HG03066 (cell line): Measurements from ENCODE around the gene SMIM34.
"Not testable (repeated sequence)": the region's sequence is repeated elsewhere in the genome, so short reads cannot be mapped to it uniquely, and the experiment has no call there.

Source experiments
- ATAC-seq: cut with Tn5 transposase; IDR thresholded peaks from one replicate; pipeline ENCODE4 v1.9.1; 2021; ENCODE audit warnings: low read depth; ENCODE audit not compliant: unreplicated experiment

SMIM34 gene, protein sequence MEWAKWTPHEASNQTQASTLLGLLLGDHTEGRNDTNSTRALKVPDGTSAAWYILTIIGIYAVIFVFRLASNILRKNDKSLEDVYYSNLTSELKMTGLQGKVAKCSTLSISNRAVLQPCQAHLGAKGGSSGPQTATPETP

DNA sequence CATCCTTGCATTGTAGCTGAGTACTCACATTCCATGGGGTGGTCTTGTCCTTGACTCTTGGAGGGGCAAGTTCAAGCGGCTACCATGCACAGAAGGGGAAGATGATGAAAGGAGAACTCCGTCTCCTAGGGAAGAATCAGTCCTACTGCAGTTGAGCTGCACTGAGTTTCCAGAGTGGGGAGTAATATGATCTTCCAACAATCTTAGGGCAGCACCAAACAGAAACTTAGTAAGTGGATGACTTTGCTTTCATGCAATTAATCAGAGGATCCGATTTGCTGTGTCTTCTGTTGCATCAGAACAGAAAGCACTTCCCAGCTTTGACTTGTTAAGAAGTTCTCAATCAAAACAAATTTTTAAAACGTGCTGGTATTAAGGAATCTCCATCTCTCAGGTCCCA, at the start of gene SMIM34:
TSS of gene SMIM34 (minus strand) at position 147 of the 400 bp plus-strand sequence. CDS start at position 35, 112 bp downstream.
- ATAC-seq, result not testable (repeated sequence)

DNA sequence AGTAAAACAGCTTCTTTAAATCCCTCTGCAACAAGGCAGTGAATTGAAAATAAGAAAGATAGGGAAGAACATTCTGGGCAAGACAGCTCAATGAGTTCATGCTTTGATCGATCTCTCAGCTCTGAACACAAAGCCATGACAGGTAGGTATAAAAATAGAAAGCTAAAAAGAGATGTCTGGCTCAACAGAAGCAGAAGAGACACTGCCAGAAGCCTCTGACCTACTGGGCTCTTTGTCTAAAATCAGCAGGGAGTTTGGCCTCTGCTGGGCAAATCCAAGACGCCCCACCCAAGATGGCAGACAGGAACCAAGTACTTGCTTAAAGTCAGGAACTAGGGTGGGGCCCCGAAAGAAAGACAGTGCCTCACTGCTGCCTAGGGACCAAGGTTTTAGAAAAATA, 43.6 kb upstream of the SMIM34 start:
- not testable (repeated sequence) for ATAC-seq

DNA sequence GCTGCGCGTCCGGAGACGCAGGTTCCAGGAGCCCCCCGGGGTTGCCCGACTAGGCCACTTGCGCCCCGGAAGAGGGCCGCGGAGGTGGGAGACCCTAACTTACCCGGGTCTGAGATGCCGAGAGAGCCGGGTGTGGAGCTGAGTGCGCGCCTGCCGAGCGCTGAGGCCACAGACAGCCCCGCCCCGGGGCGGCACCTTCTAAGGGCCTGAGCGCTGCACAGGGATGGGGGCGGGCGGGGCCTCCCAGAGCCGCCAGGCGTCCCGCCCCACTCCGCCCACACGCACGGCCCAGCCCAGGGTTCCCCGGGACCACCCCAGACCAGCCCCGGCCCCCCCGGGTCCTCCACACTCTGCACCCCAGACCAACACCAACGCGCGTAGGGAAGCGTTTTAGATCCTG, 35.7 kb upstream of the SMIM34 start:
- ATAC-seq, result not testable (repeated sequence)

DNA sequence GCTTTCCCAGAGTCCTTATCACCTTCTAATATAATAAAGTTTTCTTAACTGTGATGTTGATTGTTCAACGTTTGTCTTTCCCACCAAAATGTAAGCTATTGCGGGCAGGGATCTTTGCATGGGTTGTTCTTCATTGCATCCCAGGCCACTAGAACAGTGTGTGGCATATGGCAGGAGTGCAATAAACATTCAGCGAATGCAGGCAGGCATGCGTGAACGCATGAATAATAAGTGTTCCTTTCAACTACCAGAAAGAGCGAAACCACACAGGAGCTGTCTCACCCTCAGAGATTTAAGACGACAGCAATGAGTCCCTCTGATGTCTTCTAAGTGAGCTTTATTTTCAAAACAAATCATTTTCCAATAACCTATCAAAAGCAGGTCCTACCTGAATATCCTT, 34.5 kb upstream of the SMIM34 start:
- not testable (repeated sequence) for ATAC-seq

DNA sequence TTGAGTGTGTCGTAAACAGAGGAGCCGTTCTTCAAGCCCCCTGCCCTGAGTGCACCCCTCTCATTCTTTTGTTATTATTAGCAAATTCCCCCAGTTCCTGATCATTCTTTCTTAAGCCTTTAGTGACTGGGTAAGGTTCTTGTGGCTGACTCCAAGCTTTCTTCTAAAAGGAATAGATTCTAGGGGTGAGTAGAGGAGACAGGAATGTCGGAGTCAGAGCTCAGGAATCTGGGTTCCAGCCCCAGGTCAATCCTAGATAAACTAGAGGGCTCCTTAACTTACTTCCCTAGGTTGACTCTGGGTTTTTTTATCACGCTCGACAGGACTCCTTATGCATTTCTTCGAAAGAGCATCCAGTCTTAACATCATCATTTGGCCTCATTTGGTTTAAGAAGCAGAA, 32.4 kb upstream of the SMIM34 start:
- not testable (repeated sequence) for ATAC-seq

DNA sequence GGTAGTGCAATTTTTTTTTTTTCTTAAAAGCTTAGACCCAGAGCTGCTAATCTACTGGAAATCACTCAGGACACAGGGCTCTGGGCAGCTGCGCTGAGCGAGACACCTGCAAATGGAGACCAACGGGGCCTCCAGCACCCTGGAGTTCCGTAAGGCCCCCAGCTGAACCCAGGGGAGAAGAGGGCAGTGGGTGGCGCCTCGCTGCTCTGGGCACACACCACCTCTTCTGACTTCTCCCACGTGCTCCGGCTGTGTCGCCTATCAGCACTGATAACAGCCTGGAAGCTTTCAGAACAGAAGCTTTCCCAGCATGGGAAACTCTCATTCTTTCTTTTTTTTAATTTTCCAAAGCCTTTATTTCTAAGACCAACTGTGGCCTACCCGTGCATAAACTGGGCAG, 31.9 kb upstream of the SMIM34 start:
- not testable (repeated sequence) for ATAC-seq

DNA sequence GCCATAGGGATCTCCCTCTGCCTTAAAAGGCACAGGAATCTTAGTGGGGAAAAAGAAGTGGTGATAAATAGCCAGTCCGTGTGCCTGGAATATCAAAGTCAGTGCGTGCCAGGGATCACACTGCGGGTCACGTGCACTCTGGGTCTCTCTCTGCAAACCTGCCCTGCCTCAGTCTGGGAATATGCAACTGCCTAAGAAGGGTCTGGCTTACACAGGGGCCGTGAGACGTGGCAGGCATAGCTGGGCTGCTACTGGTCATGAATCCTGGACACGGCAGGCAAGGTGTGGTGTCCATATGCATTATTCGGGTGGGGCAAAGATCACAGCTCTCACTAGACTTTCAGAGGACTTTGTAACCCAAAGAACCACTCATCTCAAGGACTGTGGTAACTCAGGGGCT, 23.3 kb upstream of the SMIM34 start:
- not testable (repeated sequence) for ATAC-seq

DNA sequence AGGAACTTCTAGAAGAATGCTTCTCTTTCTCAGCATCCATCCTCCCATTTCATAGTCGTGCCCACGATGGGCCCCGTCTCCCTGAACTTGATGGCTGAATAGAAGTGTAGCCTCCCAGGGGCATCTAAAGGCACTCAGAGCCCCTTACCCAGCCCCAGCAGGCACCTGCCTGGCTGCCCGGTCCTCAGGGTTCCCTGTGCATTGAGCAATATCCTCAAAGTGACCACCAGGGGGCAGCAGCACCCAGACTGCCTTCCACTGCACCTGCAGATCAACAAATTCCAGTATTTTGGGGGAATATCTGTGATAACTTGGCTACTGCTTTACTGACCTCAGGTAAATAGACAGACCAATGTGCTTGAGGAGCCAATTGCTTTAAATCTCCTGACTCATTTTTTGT, 19.7 kb upstream of the SMIM34 start:
- ATAC-seq, result not testable (repeated sequence)

DNA sequence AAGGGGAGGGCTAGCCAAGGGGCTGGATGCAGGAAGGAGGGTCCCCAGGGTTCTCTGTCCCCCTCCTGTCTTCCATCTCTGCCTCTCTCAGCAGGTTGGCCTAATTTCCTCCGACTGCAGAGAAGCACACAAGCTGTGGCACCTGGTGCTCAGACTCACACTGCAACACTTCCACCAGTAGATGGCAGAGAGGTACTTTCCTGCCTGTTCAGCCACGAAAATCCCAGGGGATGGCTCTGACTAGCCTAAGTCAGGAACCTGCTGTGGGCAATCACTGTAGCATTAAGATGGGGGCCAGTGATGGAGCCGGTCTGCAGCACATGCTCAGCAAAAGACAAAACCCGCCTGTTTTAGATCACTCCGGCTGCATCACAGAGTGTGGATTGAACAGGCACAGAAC, 6.0 kb upstream of the SMIM34 start:
- ATAC-seq, result not testable (repeated sequence)

DNA sequence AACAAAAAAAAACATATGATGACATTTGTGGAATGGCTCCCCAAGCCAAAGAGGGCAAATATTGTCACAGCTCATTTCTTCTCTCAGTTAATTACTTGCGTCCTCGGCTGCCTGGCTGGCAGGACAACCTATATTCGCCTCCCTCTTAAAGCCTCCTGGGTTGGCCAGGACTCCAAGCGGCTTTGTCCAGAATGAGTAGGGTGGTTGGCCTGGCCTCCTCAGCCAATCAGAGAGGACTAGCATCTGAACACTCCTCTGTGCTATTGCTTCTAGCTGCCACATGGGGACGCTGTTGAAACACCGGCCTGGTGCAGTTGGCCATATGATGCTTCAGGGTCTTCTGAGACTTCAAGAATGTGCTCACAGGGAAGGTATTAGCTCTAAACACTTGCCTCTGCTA, 4.7 kb upstream of the SMIM34 start:
- ATAC-seq, result not testable (repeated sequence)

DNA sequence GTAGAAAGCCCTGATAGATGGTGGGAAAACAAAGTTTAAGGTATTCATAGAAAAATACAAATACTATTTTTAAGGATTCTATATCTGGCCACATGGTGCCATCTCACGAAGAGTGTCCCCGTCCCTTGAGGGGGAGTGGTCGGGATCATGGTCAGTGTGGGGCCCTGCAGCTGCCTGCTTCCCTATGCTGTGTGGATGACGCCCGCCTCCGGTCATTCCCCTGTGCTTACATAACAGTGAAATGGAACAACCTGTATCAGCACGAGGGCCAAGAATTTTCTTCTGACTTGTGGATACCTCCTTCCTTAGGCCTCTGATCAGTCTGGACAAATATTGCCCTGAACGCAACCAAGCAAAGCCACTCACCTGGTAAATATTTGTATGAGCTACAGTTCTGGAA, 3.6 kb upstream of the SMIM34 start:
- not testable (repeated sequence) for ATAC-seq

DNA sequence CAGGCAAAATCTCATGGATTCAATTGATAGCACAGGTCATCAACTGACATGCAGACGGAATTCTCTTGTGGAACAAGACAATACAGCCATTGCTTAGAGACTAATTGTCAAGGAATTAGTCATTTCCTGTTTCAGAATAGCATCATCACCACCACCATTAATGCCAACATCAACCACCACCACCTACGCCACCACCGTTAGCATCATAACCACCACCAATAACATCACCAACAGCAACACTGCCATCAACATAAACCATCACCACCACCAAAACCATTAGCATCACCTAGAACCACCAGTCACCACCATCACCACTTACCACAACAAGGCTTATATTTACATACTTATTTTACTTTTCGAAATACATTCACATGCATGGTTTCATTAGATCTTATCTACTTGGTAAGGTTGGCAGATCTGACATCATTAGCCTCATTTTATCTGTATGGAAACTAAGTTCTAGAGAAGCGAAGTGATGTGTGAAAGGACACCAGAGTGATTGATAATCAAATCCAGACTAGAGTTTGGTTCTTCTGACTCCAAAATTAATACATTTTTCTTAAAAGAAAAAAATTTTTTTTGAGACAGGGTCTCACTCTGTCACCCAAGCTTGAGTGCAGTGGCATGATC, 6.2 kb downstream of the SMIM34 start:
- ATAC-seq, result not testable (repeated sequence)

DNA sequence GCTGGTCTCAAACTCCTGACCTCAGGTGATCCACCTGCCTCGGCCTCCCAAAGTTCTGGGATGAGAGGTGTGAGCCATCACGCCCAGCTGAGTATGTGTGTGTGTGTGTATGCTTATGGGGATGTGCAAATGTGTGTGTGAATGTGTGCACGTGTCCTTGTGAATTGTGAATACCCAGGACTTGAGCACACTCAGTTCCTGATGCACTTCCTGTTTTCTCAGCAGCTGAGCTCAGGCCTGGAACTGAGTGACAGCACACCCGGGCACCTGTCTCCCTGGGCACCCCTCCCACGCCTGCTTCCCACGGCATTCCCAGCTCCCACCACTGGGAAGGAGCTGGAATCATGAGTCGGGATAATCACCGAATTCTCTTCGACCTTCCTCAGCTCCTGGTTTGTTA, 16.5 kb downstream of the SMIM34 start:
- ATAC-seq, result not testable (repeated sequence)

DNA sequence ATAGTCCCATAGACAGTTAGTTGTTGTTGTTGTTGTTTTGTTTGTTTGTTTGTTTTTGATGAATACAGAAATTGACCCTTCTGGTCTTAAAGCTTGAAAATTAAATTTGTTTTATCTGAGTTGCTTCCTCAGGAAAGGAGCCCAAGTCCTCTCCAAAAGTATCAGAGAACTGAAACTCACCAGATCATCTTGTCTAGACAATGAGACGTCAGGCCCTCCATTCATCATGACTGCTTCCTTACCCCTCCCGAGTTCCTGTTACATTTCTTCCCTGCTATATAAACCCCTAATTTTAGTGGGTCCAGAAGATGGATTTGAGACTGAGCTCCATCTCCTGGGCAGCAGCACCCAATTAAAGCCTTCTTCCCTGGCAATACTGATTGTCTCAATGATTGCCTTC, 17.1 kb downstream of the SMIM34 start:
- not testable (repeated sequence) for ATAC-seq

DNA sequence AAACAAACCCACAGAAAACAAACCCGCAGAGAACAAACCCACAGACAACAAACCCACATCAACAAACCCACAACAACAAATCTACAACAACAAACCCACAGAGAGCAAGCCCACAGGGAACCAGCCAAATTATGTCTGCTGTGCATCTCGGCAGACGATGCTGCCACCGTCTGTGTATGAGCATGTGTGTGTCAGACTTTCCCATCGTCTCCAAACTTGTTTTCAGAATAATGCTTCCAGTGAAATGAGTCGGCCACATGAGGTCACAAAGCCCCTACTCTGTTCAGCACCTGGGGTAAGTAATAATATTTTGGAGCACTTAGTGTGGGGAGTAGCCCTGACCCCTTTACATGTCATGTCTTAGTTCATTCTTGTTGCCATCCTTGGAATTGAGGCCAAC, 17.6 kb downstream of the SMIM34 start:
- ATAC-seq, result not testable (repeated sequence)

DNA sequence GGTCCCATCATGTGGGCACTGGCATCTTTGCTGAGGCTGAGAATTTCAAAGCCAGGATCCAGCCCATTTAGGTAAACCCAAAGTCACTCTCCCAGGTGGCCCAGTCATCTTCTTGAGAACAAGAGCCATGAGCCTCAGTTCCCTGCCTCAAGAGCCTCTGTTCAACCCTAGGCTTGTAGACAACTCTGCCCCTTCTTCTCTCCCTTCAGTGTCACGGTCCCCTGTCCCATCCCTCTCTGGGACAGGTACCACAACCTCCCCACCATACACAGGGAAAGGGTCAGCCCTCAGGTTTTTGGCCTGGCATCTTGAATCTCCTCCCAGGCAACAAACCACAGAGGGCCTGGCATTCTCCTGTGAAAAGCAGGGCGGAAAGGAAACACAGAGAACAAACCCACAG, 18.1 kb downstream of the SMIM34 start:
- ATAC-seq, result not testable (repeated sequence)

DNA sequence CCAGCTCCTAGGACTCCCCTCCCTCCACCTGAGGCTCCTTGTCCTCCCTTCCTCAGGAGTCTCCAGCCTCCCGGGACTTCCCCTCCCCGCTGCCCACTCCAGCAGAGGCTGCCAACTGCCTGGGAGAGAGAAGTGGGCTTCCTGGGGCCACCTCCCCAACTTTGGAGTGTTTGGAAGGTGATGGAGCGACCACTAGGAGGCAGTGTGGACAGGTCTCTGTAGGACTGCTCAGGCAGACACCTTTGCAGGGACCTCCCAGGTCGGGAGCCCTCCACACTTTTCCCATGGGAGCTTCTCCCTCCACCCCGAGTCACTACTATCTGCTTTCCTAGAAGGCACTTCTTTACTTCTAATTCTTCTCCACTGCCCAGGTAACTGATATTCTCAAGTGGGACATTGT, 19.0 kb downstream of the SMIM34 start:
- not testable (repeated sequence) for ATAC-seq

DNA sequence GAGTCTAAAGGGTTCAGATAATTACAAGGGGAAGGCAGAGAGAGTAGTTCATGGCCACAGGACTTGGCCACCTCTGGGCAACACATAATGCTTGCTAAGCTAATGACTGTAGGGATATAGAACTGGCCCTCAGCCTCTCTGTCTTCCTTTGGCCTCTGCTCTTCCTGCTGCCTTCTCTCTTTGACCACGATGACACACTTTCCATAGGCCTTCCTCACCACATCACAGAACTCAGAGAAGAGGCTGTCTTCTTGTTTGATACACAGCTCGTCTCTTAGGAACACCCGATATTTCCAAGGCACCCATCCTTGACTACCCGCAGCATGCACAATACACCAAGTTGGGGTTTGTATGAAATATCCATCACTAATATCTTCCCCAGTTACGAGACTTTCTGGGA, 23.2 kb downstream of the SMIM34 start:
- ATAC-seq, result not testable (repeated sequence)

DNA sequence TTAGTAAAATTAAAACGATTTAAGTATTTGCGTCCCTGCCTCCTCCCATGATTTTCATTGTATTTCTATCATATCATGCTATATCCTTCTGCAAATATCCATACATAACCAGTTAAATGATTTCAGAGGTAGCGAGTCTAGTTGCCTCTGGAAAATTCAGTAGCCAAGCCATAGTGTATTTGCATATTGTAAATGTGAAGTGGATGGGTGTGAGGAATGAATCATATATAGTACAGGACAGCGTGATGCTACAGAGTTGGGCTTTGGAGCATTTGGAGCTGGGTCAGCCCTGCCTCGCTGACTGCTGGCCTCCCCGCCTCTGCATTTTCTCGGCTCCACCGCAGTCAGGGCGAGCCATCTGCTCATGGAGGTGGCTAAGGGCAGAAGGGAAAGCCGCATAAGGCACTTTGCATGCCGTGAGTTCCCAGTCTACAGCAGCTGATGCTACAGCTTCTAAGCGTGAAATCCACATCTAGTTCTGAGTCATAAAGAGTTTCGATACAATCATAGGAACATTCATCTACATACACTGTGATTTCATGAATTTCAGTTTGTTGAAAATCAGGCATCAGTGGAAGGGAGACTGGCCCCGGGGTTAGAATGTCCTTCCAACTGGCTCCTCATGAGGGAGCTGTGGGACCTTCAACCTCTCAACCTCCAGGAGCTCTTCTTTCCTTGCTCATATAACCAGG, 39.9 kb downstream of the SMIM34 start:
- ATAC-seq, result not testable (repeated sequence)

DNA sequence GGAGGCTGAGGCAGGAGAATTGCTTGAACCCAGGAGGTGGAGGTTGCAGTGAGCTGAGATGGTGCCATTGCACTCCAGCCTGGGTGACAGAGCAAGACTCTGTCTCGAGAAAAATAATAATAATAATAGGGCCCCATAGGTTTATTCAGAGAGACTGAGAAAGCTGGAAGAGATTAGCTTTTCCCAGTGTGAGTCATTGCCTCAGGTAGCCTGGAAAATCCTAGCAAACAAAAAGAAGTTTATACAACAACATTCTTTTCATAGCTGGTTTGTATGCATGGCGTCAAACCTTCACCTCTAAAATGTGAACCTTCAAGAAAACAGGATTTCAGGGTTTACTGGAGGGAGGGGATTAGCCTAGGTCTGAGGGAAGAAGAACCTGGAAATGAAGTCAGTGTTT, 40.6 kb downstream of the SMIM34 start:
- not testable (repeated sequence) for ATAC-seq

DNA sequence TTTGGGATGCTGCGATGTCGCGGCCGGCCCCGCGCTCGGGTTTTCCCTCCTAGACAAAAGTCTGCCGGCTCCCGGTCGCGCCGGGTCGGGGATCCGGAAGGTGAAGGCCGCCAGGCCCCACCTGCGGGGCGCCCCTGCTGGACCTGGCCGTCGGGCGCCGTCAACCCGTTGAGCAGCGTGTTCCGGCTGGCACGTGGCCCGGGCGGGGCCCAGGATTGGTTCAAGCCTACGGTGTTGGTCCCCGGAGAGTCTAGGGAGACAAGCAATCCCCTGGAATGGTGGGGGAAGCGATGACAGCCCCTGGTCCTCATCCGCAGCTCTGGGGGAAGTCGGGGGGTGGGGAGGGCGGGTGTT, 48.2 kb downstream of the SMIM34 start:
- peak; percentile 57 for ATAC-seq
